Dermis blood vessel endothelial cell (primary cell): Measurements from ENCODE around the gene IPO5. TPM values are rescaled to one million over a fixed set of nuclear protein-coding genes. Genes with fewer than 3 reads are reported as not detected.
A peak's percentile ranks its signal among the peaks of the same experiment; 100 is the strongest.
"Not testable (repeated sequence)": the region's sequence is repeated elsewhere in the genome, so short reads cannot be mapped to it uniquely, and the experiment has no call there.

Experiments
- DNase-seq: peaks from one replicate; pipeline ENCODE4 v3.0.0; 2010
- total RNA-seq: library from RNA; depleted of rRNA; stranded (reverse); fragments of >200 nt; gene quantifications from 2 replicates; pipeline ENCODE4 v1.2.3, GENCODE V29; 2014

IPO5 gene
- total RNA-seq, 1 donor from 2014 or later: 130 TPM

GRCh38 chr13:97949316-97949715, 4.2 kb upstream of the IPO5 start:
- DNase-seq: not testable (repeated sequence)

- no peak for DNase-seq
Measured at GRCh38 chr13:97951376-97951775, 2.1 kb upstream of the IPO5 start.

- DNase-seq: not testable (repeated sequence)
Measured at GRCh38 chr13:97952831-97953230, 644 bp upstream of the IPO5 start.

GRCh38 chr13:97961340-97961739, 7.9 kb downstream of the IPO5 start:
- no peak for DNase-seq

- no peak for DNase-seq
Measured at GRCh38 chr13:97962887-97963286, 9.4 kb downstream of the IPO5 start.

GRCh38 chr13:97967226-97967625, 13.8 kb downstream of the IPO5 start:
- DNase-seq: no peak

- DNase-seq: no peak
Measured at GRCh38 chr13:97967948-97968347, 14.5 kb downstream of the IPO5 start.

- DNase-seq: no peak
Measured at GRCh38 chr13:97971519-97971918, 18.0 kb downstream of the IPO5 start.

- no peak for DNase-seq
Measured at GRCh38 chr13:97974773-97975172, 21.3 kb downstream of the IPO5 start.

- DNase-seq: no peak
Measured at GRCh38 chr13:97975280-97975847, 21.9 kb downstream of the IPO5 start.

- peak; percentile 90 for DNase-seq
Measured at GRCh38 chr13:97975848-97976609, 22.6 kb downstream of the IPO5 start.

GRCh38 chr13:97976610-97977521, 23.4 kb downstream of the IPO5 start:
- DNase-seq: peak; percentile 45

- DNase-seq: peak; percentile 6
Measured at GRCh38 chr13:97977982-97978381, 24.5 kb downstream of the IPO5 start.

- DNase-seq: peak; percentile 27
Measured at GRCh38 chr13:97978651-97979050, 25.2 kb downstream of the IPO5 start.

- no peak for DNase-seq
Measured at GRCh38 chr13:97979051-97979450, 25.6 kb downstream of the IPO5 start.

- DNase-seq: no peak
Measured at GRCh38 chr13:97979556-97979955, 26.1 kb downstream of the IPO5 start.

GRCh38 chr13:97982286-97982685, 28.8 kb downstream of the IPO5 start:
- DNase-seq: peak; percentile 29

- no peak for DNase-seq
Measured at GRCh38 chr13:97986835-97987234, 33.4 kb downstream of the IPO5 start.

- DNase-seq: no peak
Measured at GRCh38 chr13:97999653-98000052, 46.2 kb downstream of the IPO5 start.

- no peak for DNase-seq
Measured at GRCh38 chr13:98004107-98004506, 50.6 kb downstream of the IPO5 start.

- not testable (repeated sequence) for DNase-seq
Measured at GRCh38 chr13:98004997-98005396, 51.5 kb downstream of the IPO5 start.

GRCh38 chr13:98007001-98007400, 53.5 kb downstream of the IPO5 start:
- DNase-seq: no peak

GRCh38 chr13:98013241-98013640, 59.8 kb downstream of the IPO5 start:
- DNase-seq: no peak
